H1 (cell line): ENCODE data around the gene FLRT2. TPM values are rescaled to one million over a fixed set of nuclear protein-coding genes. Genes with fewer than 3 reads are reported as not detected.

ENCODE experiments used
- CTCF ChIA-PET: fragments of 300-600 bp; sonication (Branson Sonifier 250); formaldehyde crosslinking; loops from one replicate; lab custom pipeline; 2021; ENCODE audit not compliant: partially characterized antibody; lab: Charles Lee
- POLR2A ChIA-PET: fragments of 300-600 bp; sonication (Branson Sonifier 250); formaldehyde crosslinking; loops from one replicate; lab custom pipeline; 2021; ENCODE audit warnings: inconsistent platforms; ENCODE audit not compliant: partially characterized antibody; lab: Charles Lee
- DNase-seq, 2 experiments: peaks; one replicate each; pipeline versions ENCODE4 v3.0.0 to v3.0.0-alpha.2; 2010 to 2022; ENCODE audit warnings: low spot score in 2 of 2, low read depth in 1 of 2, mixed read lengths in 1 of 2
- FAIRE-seq: peaks from 2 replicates; lab custom pipeline; 2011; peaks lifted over from hg19 to GRCh38; lab: Jason Lieb, UNC
- H2AFZ ChIP-seq: 2 replicates; pipeline ENCODE4 v1.8.1; 2012; ENCODE audit warnings: low read length, inconsistent platforms
- H2AK5ac ChIP-seq: 2 replicates; pipeline ENCODE4 v1.6.1; 2013; ENCODE audit warnings: low read depth, low read length
- H2BK120ac ChIP-seq: replicated peaks from 2 replicates; pipeline ENCODE3; 2013; ENCODE audit warnings: low read depth, low read length, inconsistent platforms
- H2BK12ac ChIP-seq: 2 replicates; pipeline ENCODE4 v1.6.1; 2013; ENCODE audit warnings: low read depth, low read length
- H2BK15ac ChIP-seq: 2 replicates; pipeline ENCODE4 v1.6.1; 2013; ENCODE audit warnings: low read length
- H2BK20ac ChIP-seq: 2 replicates; pipeline ENCODE4 v1.6.1; 2013; ENCODE audit warnings: low read length
- H2BK5ac ChIP-seq: 2 replicates; pipeline ENCODE4 v1.6.1; 2013; ENCODE audit warnings: low read depth, low read length
- H3K14ac ChIP-seq: 2 replicates; pipeline ENCODE4 v1.6.1; 2013; ENCODE audit warnings: inconsistent platforms; ENCODE audit not compliant: insufficient read length
- H3K18ac ChIP-seq: 2 replicates; pipeline ENCODE4 v1.6.1; 2013; ENCODE audit warnings: low read length; ENCODE audit errors: extremely low read depth
- H3K23ac ChIP-seq: 2 replicates; pipeline ENCODE4 v1.6.1; 2013; ENCODE audit warnings: inconsistent platforms; ENCODE audit not compliant: insufficient read length
- H3K23me2 ChIP-seq: 2 replicates; pipeline ENCODE4 v1.6.1; 2013; ENCODE audit warnings: low read depth, low read length
- H3K27ac ChIP-seq: 2 replicates; pipeline ENCODE4 v1.6.1; 2011; ENCODE audit warnings: low read depth, low read length, inconsistent platforms
- H3K27me3 ChIP-seq, 4 experiments: replicated peaks in 1 of 4; 1 replicate in 1 of 4; 2 replicates in 3 of 4; pipeline versions ENCODE4 v1.6.1 to v1.8.1; 2011 to 2013; ENCODE audit warnings: low read length in 3 of 4, mild to moderate bottlenecking in 3 of 4, inconsistent platforms in 2 of 4, mixed read lengths in 2 of 4, moderate library complexity in 1 of 4; ENCODE audit not compliant: control insufficient read depth in 3 of 4, insufficient read depth in 3 of 4; ENCODE audit errors: extremely low read depth in 1 of 4
- H3K36me3 ChIP-seq, 4 experiments: 2 replicates each; pipeline versions ENCODE4 v1.6.1 to v1.8.1; 2011 to 2013; ENCODE audit warnings: mild to moderate bottlenecking in 4 of 4, low read length in 3 of 4, moderate library complexity in 2 of 4, control low read depth in 1 of 4, inconsistent platforms in 1 of 4; ENCODE audit not compliant: insufficient read depth in 4 of 4, control insufficient read depth in 2 of 4
- H3K4ac ChIP-seq: replicated peaks from 2 replicates; pipeline ENCODE3; 2013; ENCODE audit warnings: low read length, low read depth, mixed read lengths, inconsistent platforms; ENCODE audit not compliant: insufficient read length
- H3K4me1 ChIP-seq, 4 experiments: replicated peaks in 1 of 4; 1 replicate in 1 of 4; 2 replicates in 3 of 4; pipeline versions ENCODE4 v1.6.1 to v1.8.1; 2011 to 2013; ENCODE audit warnings: low read length in 3 of 4, inconsistent platforms in 2 of 4, mixed read lengths in 1 of 4; ENCODE audit not compliant: insufficient read depth in 4 of 4, control insufficient read depth in 3 of 4
- H3K4me2 ChIP-seq, 2 experiments: 2 replicates each; pipeline versions ENCODE4 v1.6.1 to v1.8.1; 2011 to 2013; ENCODE audit warnings: low read depth in 2 of 2, low read length in 2 of 2, control low read depth in 1 of 2, inconsistent platforms in 1 of 2, mild to moderate bottlenecking in 1 of 2; ENCODE audit not compliant: insufficient read depth in 1 of 2
- H3K4me3 ChIP-seq, 4 experiments: fragments of 200-600, 300-600 bp in 1 of 4; sonication (generic), shearing (Covaris generic), sonication (Bioruptor Twin) in 1 of 4; 2 replicates each; pipeline versions ENCODE4 v1.5.1 to v1.8.1; 2011 to 2016; ENCODE audit warnings: low read length in 4 of 4, low read depth in 3 of 4, control low read depth in 2 of 4, inconsistent platforms in 2 of 4, mild to moderate bottlenecking in 2 of 4, mixed read lengths in 1 of 4, moderate library complexity in 1 of 4; ENCODE audit not compliant: insufficient read depth in 2 of 4; ENCODE audit errors: extremely low read depth in 1 of 4
- H3K56ac ChIP-seq: replicated peaks from 2 replicates; pipeline ENCODE3; 2013; ENCODE audit warnings: low read depth, mild to moderate bottlenecking, mixed read lengths, low read length, inconsistent platforms; ENCODE audit not compliant: insufficient read length
- H3K79me1 ChIP-seq: 2 replicates; pipeline ENCODE4 v1.6.1; 2013; ENCODE audit warnings: low read depth, low read length, control low read depth
- H3K79me2 ChIP-seq, 2 experiments: 2 replicates each; pipeline versions ENCODE4 v1.6.1 to v1.8.1; 2012 to 2013; ENCODE audit warnings: low read length in 2 of 2, mild to moderate bottlenecking in 2 of 2, inconsistent platforms in 1 of 2; ENCODE audit not compliant: insufficient read depth in 2 of 2, control insufficient read depth in 1 of 2
- H3K9ac ChIP-seq, 4 experiments: replicated peaks in 1 of 4; 1 replicate in 1 of 4; 2 replicates in 3 of 4; pipeline versions ENCODE4 v1.6.1 to v1.8.1; 2011 to 2013; ENCODE audit warnings: low read depth in 3 of 4, low read length in 3 of 4, control low read depth in 2 of 4, mild to moderate bottlenecking in 2 of 4, moderate library complexity in 2 of 4, inconsistent platforms in 1 of 4; ENCODE audit errors: extremely low read depth in 1 of 4
- H3K9me3 ChIP-seq, 2 experiments: 2 replicates each; pipeline versions ENCODE4 v1.6.1 to v1.8.1; 2012 to 2013; ENCODE audit warnings: mild to moderate bottlenecking in 2 of 2, moderate library complexity in 2 of 2, control low read depth in 1 of 2, inconsistent platforms in 1 of 2, low read depth in 1 of 2, low read length in 1 of 2, mixed read lengths in 1 of 2; ENCODE audit not compliant: insufficient read depth in 2 of 2
- H4K20me1 ChIP-seq, 2 experiments: replicated peaks in 1 of 2; 2 replicates each; pipeline versions ENCODE3 to v1.8.1; 2011 to 2013; ENCODE audit warnings: inconsistent platforms in 2 of 2, low read length in 2 of 2, mild to moderate bottlenecking in 1 of 2; ENCODE audit not compliant: insufficient read depth in 2 of 2, control insufficient read depth in 1 of 2
- H4K5ac ChIP-seq: 2 replicates; pipeline ENCODE4 v1.6.1; 2013; ENCODE audit warnings: low read length, low read depth, mixed read lengths, inconsistent platforms; ENCODE audit not compliant: insufficient read length
- H4K8ac ChIP-seq: 2 replicates; pipeline ENCODE4 v1.8.0; 2013; ENCODE audit warnings: mild to moderate bottlenecking, moderate library complexity, low read length, inconsistent platforms; ENCODE audit not compliant: insufficient read depth; ENCODE audit errors: extremely low read depth
- H4K91ac ChIP-seq: replicated peaks from 2 replicates; pipeline ENCODE3; 2013; ENCODE audit warnings: low read length, mixed read lengths, inconsistent platforms; ENCODE audit not compliant: insufficient read length
- CHD1 ChIP-seq: IDR thresholded peaks from 2 replicates; pipeline ENCODE4 v1.6.1; 2012; ENCODE audit warnings: low read depth, low read length, improper control_type of control experiment
- CTBP2 ChIP-seq: IDR thresholded peaks from 2 replicates; pipeline ENCODE4 v1.7.0; 2011; ENCODE audit warnings: borderline replicate concordance, mild to moderate bottlenecking, moderate library complexity, mixed read lengths, low read length; ENCODE audit not compliant: insufficient read depth, insufficient read length
- E2F6 ChIP-seq: IDR thresholded peaks from 2 replicates; pipeline ENCODE4 v1.6.1; 2012; ENCODE audit warnings: inconsistent platforms
- JUN ChIP-seq: IDR thresholded peaks from 2 replicates; pipeline ENCODE4 v1.6.1; 2011; ENCODE audit warnings: low read depth, mild to moderate bottlenecking, improper control_type of control experiment, low read length
- JUND ChIP-seq: IDR thresholded peaks from 2 replicates; pipeline ENCODE4 v1.6.1; 2011; ENCODE audit warnings: mild to moderate bottlenecking, improper control_type of control experiment, low read length
- KDM1A ChIP-seq: fragments of 200-600, 300-600 bp; sonication (generic); IDR thresholded peaks from 2 replicates; pipeline ENCODE4 v1.7.1; 2016; ENCODE audit warnings: mild to moderate bottlenecking, low read length, borderline replicate concordance
- KDM5A ChIP-seq: fragments of 200-600 bp; IDR thresholded peaks from 2 replicates; pipeline ENCODE4 v1.7.1; 2012; ENCODE audit warnings: mild to moderate bottlenecking, low read length, inconsistent platforms, mixed read lengths
- SIN3A ChIP-seq, 2 experiments: IDR thresholded peaks in 1 of 2; conservative IDR thresholded peaks in 1 of 2; 2 replicates each; pipeline ENCODE4 v1.6.1; 2011 to 2012; ENCODE audit warnings: low read length in 2 of 2, improper control_type of control experiment in 1 of 2, low read depth in 1 of 2, mild to moderate bottlenecking in 1 of 2
- TBP ChIP-seq: IDR thresholded peaks from 2 replicates; pipeline ENCODE4 v1.6.1; 2011; ENCODE audit warnings: low read depth, low read length, improper control_type of control experiment
- TCF12 ChIP-seq: IDR thresholded peaks from 2 replicates; pipeline ENCODE4 v1.6.1; 2011; ENCODE audit warnings: low read depth, mild to moderate bottlenecking, low read length
- WGBS, 2 experiments: shearing (Covaris generic) in 1 of 2; methylation state at CpG; one replicate each; pipeline versions ENCODE4 v1.1.6 to v1.1.7; 2013 to 2015; ENCODE audit warnings: low lambda C conversion rate in 2 of 2, mixed read lengths in 2 of 2, inconsistent platforms in 1 of 2, low coverage in 1 of 2, missing lambda C conversion rate in 1 of 2; ENCODE audit not compliant: insufficient replicate concordance in 2 of 2, insufficient coverage in 1 of 2, insufficient read length in 1 of 2; ENCODE audit errors: extremely low coverage in 1 of 2, missing lambda C conversion rate in 1 of 2; 5-methylcytosine and 5-hydroxymethylcytosine counted together
- polyA plus RNA-seq, 7 experiments: library from polyadenylated mRNA; depleted of rRNA in 3 of 7; stranded (reverse) in 5 of 7; unstranded in 2 of 7; fragments of >200 nt in 5 of 7; fragments of 200-250 nt in 2 of 7; gene quantifications; 1 replicate in 5 of 7; 2 replicates in 1 of 7; 4 replicates in 1 of 7; pipeline versions ENCODE4 v1.2.1 to v1.2.3, GENCODE V29; 2011 to 2013; ENCODE audit warnings: missing spikeins in 2 of 7, mixed read lengths in 2 of 7
- total RNA-seq: library from RNA; stranded (reverse); fragmentation: NEBNext Ultra II Directional; extraction: Animal tissue kit (Norgen Biotek cat#: 25700); gene quantifications from 2 replicates; pipeline ENCODE4 v1.2.1, GENCODE V29; 2021
- TF ChIP-seq, protein P1 (sequence below): IDR thresholded peaks from 2 replicates; pipeline ENCODE4 v1.6.1; 2011; ENCODE audit warnings: low read depth, mild to moderate bottlenecking, low read length; ENCODE audit not compliant: insufficient read depth
- TF ChIP-seq, protein P2 (sequence below): IDR thresholded peaks from 2 replicates; pipeline ENCODE4 v1.6.1; 2011; ENCODE audit warnings: low read length, improper control_type of control experiment

FLRT2 gene
- total and polyA plus RNA-seq, 2 of the 8 experiments (the other 6 are each of a cell fraction or from before 2014, with no cell fraction given): 2.4 to 6.9 TPM

GRCh38 chr14:85616886-85617285 is 86.9 kb downstream of the FLRT2 start:
- WGBS, 2 experiments: 98% methylated on average over 2 of the region's 2 CpGs; no CpG with 5 or more reads in 1 of the 2 experiments

More at GRCh38 chr14:85616886-85617285, 86.9 kb downstream of the FLRT2 start:
- H2BK12ac ChIP-seq: no peak overlapping the region
- H3K79me2 ChIP-seq: no peaks in the 10 kb centered on the region
- no peak overlapping the region for H3K56ac ChIP-seq
- H3K18ac ChIP-seq: no peak overlapping the region
- no peak overlapping the region for H3K4me2 ChIP-seq
- no peak overlapping the region for H2BK20ac ChIP-seq
- no peaks in the 10 kb centered on the region for H3K23me2 ChIP-seq
- FAIRE-seq: no peak
- no peak overlapping the region for H3K23ac ChIP-seq
- H2BK120ac ChIP-seq: no peak overlapping the region
- no peak overlapping the region for H3K9ac ChIP-seq
- H2AFZ ChIP-seq: no peak overlapping the region
- no peaks in the 10 kb centered on the region; a peak in 1 of 8 replicates for H3K36me3 ChIP-seq
- H3K27ac ChIP-seq: no peak overlapping the region
- H4K5ac ChIP-seq: no peak overlapping the region
- no peak overlapping the region for H3K14ac ChIP-seq
- H4K91ac ChIP-seq: no peak overlapping the region
- TF ChIP-seq, protein P1, sequence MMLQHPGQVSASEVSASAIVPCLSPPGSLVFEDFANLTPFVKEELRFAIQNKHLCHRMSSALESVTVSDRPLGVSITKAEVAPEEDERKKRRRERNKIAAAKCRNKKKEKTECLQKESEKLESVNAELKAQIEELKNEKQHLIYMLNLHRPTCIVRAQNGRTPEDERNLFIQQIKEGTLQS: no peak
- TF ChIP-seq TCF12 (no peak), CTBP2 (no peak), E2F6 (no peak), JUN (no peak), KDM1A (no peak), TBP (no peak), KDM5A (no peak), CHD1 (no peak), SIN3A (conservative IDR thresholded peaks at IDR 0.05 in 1 of 2, IDR thresholded peaks at IDR 0.05 in 1 of 2; ENCODE audit: low read depth in 1 of 2, low read length in 2 of 2) (no peak), JUND (no peak)
- TF ChIP-seq, protein P2, sequence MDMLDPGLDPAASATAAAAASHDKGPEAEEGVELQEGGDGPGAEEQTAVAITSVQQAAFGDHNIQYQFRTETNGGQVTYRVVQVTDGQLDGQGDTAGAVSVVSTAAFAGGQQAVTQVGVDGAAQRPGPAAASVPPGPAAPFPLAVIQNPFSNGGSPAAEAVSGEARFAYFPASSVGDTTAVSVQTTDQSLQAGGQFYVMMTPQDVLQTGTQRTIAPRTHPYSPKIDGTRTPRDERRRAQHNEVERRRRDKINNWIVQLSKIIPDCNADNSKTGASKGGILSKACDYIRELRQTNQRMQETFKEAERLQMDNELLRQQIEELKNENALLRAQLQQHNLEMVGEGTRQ: no peak
- no peak overlapping the region for H2BK5ac ChIP-seq
- ChIA-PET CTCF (interaction anchor here (0.6 to 1.8 kb wide), 4 partner anchors 8 to 113 kb away, joined by 3 to 4 read pairs (median 4); no protein-coding TSS in a partner anchor), POLR2A (no interaction called here)
- H3K4me3 ChIP-seq: no peak overlapping the region
- no peak overlapping the region for H4K8ac ChIP-seq
- H2BK15ac ChIP-seq: no peak overlapping the region
- H2AK5ac ChIP-seq: no peak overlapping the region
- no peaks in the 10 kb centered on the region for H3K27me3 ChIP-seq
- no peaks in the 10 kb centered on the region for H3K79me1 ChIP-seq
- no peaks in the 10 kb centered on the region for H3K9me3 ChIP-seq
- no peaks in the 10 kb centered on the region; a peak in 2 of 7 replicates for H3K4me1 ChIP-seq
- H3K4ac ChIP-seq: no peak overlapping the region
- no peaks in the 10 kb centered on the region for H4K20me1 ChIP-seq
- no peak for DNase-seq
